WTC11 (cell line): ENCODE data around the gene ZFYVE1. TPM values are rescaled to one million over a fixed set of nuclear protein-coding genes. Genes with fewer than 3 reads are reported as not detected.
A peak's percentile ranks its signal among the peaks of the same experiment; 100 is the strongest.

Experiments used
- ATAC-seq: fragments of 200-7000 bp; cut with Tn5 transposase; 2 replicates; pipeline ENCODE4 v1.10.0; 2021; ENCODE audit warnings: mild to moderate bottlenecking, moderate library complexity
- CTCF ChIA-PET: fragments of 300-600 bp; sonication (Branson Sonifier 250); formaldehyde crosslinking; loops from one replicate; lab custom pipeline; 2021; ENCODE audit warnings: antibody characterized with exemption; lab: Charles Lee
- POLR2A ChIA-PET: fragments of 350-600 bp; sonication (Branson Sonifier 250); formaldehyde crosslinking; loops from one replicate; lab custom pipeline; 2021; ENCODE audit warnings: antibody characterized with exemption; lab: Charles Lee
- DNase-seq: peaks from one replicate; pipeline ENCODE4 v3.0.0; 2021; ENCODE audit warnings: low spot score
- H3K27ac Mint-ChIP-seq: 2 replicates; pipeline ENCODE4 v1.8.0; 2021; ENCODE audit warnings: mixed read lengths
- H3K27me3 Mint-ChIP-seq: 2 replicates; pipeline ENCODE4 v1.8.0; 2021; ENCODE audit warnings: low read depth, mild to moderate bottlenecking, moderate library complexity, mixed read lengths
- H3K36me3 Mint-ChIP-seq: 2 replicates; pipeline ENCODE4 v1.8.0; 2021; ENCODE audit warnings: mixed read lengths
- H3K4me1 Mint-ChIP-seq: 2 replicates; pipeline ENCODE4 v1.8.0; 2022; ENCODE audit warnings: mixed read lengths
- H3K4me3 Mint-ChIP-seq: 2 replicates; pipeline ENCODE4 v1.8.0; 2021; ENCODE audit warnings: mild to moderate bottlenecking, moderate library complexity, mixed read lengths
- H3K9me3 Mint-ChIP-seq: 2 replicates; pipeline ENCODE4 v1.8.0; 2021; ENCODE audit warnings: mixed read lengths
- CREM ChIP-seq: sonication (generic); formaldehyde crosslinking; IDR thresholded peaks from 2 replicates; pipeline ENCODE4 v1.8.1; 2022; ENCODE audit warnings: mild to moderate bottlenecking, missing genetic modification reagents, moderate library complexity
- E2F5 ChIP-seq: sonication (generic); formaldehyde crosslinking; IDR thresholded peaks from 2 replicates; pipeline ENCODE4 v1.8.1; 2022; ENCODE audit warnings: mild to moderate bottlenecking, moderate library complexity, missing genetic modification reagents
- EMX1 ChIP-seq: fragments of 250-450 bp; sonication (Bioruptor Pico); IDR thresholded peaks from 2 replicates; pipeline ENCODE4 v1.8.0; 2021; ENCODE audit warnings: mild to moderate bottlenecking
- FOXK1 ChIP-seq: sonication (generic); formaldehyde crosslinking; IDR thresholded peaks from 2 replicates; pipeline ENCODE4 v1.8.0; 2022; ENCODE audit warnings: mild to moderate bottlenecking, moderate library complexity, missing genetic modification reagents
- GABPB1 ChIP-seq: sonication (generic); formaldehyde crosslinking; IDR thresholded peaks from 2 replicates; pipeline ENCODE4 v1.8.1; 2023; ENCODE audit warnings: mild to moderate bottlenecking, missing genetic modification reagents
- KAT7 ChIP-seq: sonication (generic); formaldehyde crosslinking; IDR thresholded peaks from 2 replicates; pipeline ENCODE4 v1.8.1; 2023; ENCODE audit warnings: missing genetic modification reagents, mild to moderate bottlenecking, borderline replicate concordance
- MXD4 ChIP-seq: fragments of 250-450 bp; sonication (Bioruptor Pico); IDR thresholded peaks from 2 replicates; pipeline ENCODE4 v1.8.0; 2021; ENCODE audit warnings: mild to moderate bottlenecking, moderate library complexity, borderline replicate concordance
- NFATC4 ChIP-seq: fragments of 250-450 bp; sonication (Bioruptor Pico); IDR thresholded peaks from 2 replicates; pipeline ENCODE4 v1.9.0; 2021; ENCODE audit warnings: mild to moderate bottlenecking
- NFYB ChIP-seq: sonication (generic); formaldehyde crosslinking; conservative IDR thresholded peaks from 2 replicates; pipeline ENCODE4 v1.8.0; 2022; ENCODE audit warnings: low read depth, missing genetic modification reagents
- NR3C1 ChIP-seq: sonication (generic); formaldehyde crosslinking; conservative IDR thresholded peaks from 2 replicates; pipeline ENCODE4 v1.8.1; 2023; ENCODE audit warnings: low read depth, mild to moderate bottlenecking, missing genetic modification reagents
- RORB ChIP-seq: fragments of 250-450 bp; sonication (Bioruptor Pico); IDR thresholded peaks from 2 replicates; pipeline ENCODE4 v1.9.0; 2021; ENCODE audit warnings: mild to moderate bottlenecking
- ZNF121 ChIP-seq: sonication (generic); formaldehyde crosslinking; IDR thresholded peaks from 2 replicates; pipeline ENCODE4 v1.8.0; 2023; ENCODE audit warnings: missing genetic modification reagents
- ZNF219 ChIP-seq: sonication (generic); formaldehyde crosslinking; IDR thresholded peaks from 2 replicates; pipeline ENCODE4 v1.8.0; 2023; ENCODE audit warnings: missing genetic modification reagents, mild to moderate bottlenecking, borderline replicate concordance
- ZNF671 ChIP-seq: fragments of 250-450 bp; sonication (Bioruptor Pico); IDR thresholded peaks from 2 replicates; pipeline ENCODE4 v1.8.0; 2021; ENCODE audit warnings: mild to moderate bottlenecking
- total RNA-seq: library from RNA; stranded (reverse); gene quantifications from 3 replicates; pipeline ENCODE4 v1.2.3, GENCODE V29; 2021
- TF ChIP-seq, protein P1 (sequence below): sonication (generic); formaldehyde crosslinking; IDR thresholded peaks from 2 replicates; pipeline ENCODE4 v1.8.0; 2023; ENCODE audit warnings: mild to moderate bottlenecking, missing genetic modification reagents
- TF ChIP-seq, protein P2 (sequence below): sonication (generic); formaldehyde crosslinking; IDR thresholded peaks from 2 replicates; pipeline ENCODE4 v1.8.1; 2023; ENCODE audit warnings: mild to moderate bottlenecking, missing genetic modification reagents
- TF ChIP-seq, protein P3 (sequence below): sonication (generic); formaldehyde crosslinking; IDR thresholded peaks from 2 replicates; pipeline ENCODE4 v1.8.0; 2022; ENCODE audit warnings: missing genetic modification reagents
- TF ChIP-seq, protein P4 (sequence below): fragments of 250-450 bp; sonication (Bioruptor Pico); IDR thresholded peaks from 2 replicates; pipeline ENCODE4 v1.9.0; 2021; ENCODE audit warnings: mild to moderate bottlenecking
- TF ChIP-seq, protein P5 (sequence below): fragments of 250-450 bp; sonication (Bioruptor Pico); conservative IDR thresholded peaks from 2 replicates; pipeline ENCODE4 v1.9.0; 2021; ENCODE audit warnings: mild to moderate bottlenecking
- TF ChIP-seq, protein P6 (sequence below): sonication (generic); formaldehyde crosslinking; IDR thresholded peaks from 2 replicates; pipeline ENCODE4 v1.8.0; 2022; ENCODE audit warnings: mild to moderate bottlenecking, missing genetic modification reagents

Gene ZFYVE1
- total RNA-seq, 1 experiment from 2014 or later, result 12.8 TPM

DNA sequence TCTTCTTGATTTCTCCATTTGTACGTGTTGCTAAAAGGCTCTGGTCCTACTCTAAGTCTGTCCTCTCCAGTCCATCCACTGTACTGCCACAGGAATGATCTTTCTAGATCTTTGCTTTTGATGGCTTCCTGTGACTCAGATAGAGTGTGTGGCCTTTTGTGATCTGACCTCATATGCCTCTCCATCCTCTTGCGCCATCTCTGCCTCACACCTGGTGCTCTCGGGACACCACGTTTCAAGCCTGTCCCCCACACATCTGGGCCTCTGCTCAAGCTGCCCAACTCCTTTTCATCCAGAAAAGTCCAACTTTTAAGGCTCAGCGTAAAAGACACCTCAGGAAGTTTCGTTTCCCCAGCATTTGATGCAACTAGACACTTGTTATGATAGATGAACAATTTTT is 61.7 kb downstream of the ZFYVE1 start:
- ChIA-PET CTCF (no interaction called here), POLR2A (no interaction called here)
- ATAC-seq (no peak), DNase-seq (no peak)
- Mint-ChIP-seq H3K27me3 (0 out of 2 replicates have a peak, but pooled peaks cover 3% of the 10 kb centered on the region), H3K4me1 (no peaks in the 10 kb centered on the region), H3K27ac (0 out of 2 replicates have a peak overlapping the region, but pooled peaks have one; percentile 8), H3K36me3 (peaks cover 15% of the 10 kb centered on the region), H3K4me3 (no peak overlapping the region), H3K9me3 (no peaks in the 10 kb centered on the region)
- TF ChIP-seq NFATC4 (no peak), ZNF219 (no peak), KAT7 (CRISPR knock-in tag) (no peak), ZNF121 (CRISPR knock-in tag) (no peak), E2F5 (no peak), NFYB (CRISPR knock-in tag) (no peak), NR3C1 (no peak), MXD4 (CRISPR knock-in tag) (no peak), CREM (CRISPR knock-in tag) (no peak), FOXK1 (no peak), RORB (CRISPR knock-in tag) (no peak), GABPB1 (CRISPR knock-in tag) (no peak), EMX1 (CRISPR knock-in tag) (no peak)
- TF ChIP-seq, protein P1, sequence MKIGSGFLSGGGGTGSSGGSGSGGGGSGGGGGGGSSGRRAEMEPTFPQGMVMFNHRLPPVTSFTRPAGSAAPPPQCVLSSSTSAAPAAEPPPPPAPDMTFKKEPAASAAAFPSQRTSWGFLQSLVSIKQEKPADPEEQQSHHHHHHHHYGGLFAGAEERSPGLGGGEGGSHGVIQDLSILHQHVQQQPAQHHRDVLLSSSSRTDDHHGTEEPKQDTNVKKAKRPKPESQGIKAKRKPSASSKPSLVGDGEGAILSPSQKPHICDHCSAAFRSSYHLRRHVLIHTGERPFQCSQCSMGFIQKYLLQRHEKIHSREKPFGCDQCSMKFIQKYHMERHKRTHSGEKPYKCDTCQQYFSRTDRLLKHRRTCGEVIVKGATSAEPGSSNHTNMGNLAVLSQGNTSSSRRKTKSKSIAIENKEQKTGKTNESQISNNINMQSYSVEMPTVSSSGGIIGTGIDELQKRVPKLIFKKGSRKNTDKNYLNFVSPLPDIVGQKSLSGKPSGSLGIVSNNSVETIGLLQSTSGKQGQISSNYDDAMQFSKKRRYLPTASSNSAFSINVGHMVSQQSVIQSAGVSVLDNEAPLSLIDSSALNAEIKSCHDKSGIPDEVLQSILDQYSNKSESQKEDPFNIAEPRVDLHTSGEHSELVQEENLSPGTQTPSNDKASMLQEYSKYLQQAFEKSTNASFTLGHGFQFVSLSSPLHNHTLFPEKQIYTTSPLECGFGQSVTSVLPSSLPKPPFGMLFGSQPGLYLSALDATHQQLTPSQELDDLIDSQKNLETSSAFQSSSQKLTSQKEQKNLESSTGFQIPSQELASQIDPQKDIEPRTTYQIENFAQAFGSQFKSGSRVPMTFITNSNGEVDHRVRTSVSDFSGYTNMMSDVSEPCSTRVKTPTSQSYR, result no peak
- TF ChIP-seq, protein P2, sequence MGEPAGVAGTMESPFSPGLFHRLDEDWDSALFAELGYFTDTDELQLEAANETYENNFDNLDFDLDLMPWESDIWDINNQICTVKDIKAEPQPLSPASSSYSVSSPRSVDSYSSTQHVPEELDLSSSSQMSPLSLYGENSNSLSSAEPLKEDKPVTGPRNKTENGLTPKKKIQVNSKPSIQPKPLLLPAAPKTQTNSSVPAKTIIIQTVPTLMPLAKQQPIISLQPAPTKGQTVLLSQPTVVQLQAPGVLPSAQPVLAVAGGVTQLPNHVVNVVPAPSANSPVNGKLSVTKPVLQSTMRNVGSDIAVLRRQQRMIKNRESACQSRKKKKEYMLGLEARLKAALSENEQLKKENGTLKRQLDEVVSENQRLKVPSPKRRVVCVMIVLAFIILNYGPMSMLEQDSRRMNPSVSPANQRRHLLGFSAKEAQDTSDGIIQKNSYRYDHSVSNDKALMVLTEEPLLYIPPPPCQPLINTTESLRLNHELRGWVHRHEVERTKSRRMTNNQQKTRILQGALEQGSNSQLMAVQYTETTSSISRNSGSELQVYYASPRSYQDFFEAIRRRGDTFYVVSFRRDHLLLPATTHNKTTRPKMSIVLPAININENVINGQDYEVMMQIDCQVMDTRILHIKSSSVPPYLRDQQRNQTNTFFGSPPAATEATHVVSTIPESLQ, result no peak
- TF ChIP-seq, protein P3, sequence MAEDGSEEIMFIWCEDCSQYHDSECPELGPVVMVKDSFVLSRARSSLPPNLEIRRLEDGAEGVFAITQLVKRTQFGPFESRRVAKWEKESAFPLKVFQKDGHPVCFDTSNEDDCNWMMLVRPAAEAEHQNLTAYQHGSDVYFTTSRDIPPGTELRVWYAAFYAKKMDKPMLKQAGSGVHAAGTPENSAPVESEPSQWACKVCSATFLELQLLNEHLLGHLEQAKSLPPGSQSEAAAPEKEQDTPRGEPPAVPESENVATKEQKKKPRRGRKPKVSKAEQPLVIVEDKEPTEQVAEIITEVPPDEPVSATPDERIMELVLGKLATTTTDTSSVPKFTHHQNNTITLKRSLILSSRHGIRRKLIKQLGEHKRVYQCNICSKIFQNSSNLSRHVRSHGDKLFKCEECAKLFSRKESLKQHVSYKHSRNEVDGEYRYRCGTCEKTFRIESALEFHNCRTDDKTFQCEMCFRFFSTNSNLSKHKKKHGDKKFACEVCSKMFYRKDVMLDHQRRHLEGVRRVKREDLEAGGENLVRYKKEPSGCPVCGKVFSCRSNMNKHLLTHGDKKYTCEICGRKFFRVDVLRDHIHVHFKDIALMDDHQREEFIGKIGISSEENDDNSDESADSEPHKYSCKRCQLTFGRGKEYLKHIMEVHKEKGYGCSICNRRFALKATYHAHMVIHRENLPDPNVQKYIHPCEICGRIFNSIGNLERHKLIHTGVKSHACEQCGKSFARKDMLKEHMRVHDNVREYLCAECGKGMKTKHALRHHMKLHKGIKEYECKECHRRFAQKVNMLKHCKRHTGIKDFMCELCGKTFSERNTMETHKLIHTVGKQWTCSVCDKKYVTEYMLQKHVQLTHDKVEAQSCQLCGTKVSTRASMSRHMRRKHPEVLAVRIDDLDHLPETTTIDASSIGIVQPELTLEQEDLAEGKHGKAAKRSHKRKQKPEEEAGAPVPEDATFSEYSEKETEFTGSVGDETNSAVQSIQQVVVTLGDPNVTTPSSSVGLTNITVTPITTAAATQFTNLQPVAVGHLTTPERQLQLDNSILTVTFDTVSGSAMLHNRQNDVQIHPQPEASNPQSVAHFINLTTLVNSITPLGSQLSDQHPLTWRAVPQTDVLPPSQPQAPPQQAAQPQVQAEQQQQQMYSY (CRISPR knock-in tag), result no peak

GRCh38 chr14:72962829-72963312 is 64.0 kb downstream of the ZFYVE1 start:
- H3K27me3 Mint-ChIP-seq, result 0 out of 2 replicates have a peak, but pooled peaks cover 3% of the 10 kb centered on the region
- no peaks in the 10 kb centered on the region for H3K4me1 Mint-ChIP-seq
- POLR2A ChIA-PET, result interaction anchor here (0.5 to 1.1 kb wide), 3 partner anchors 30 to 877 kb away, joined by 3 to 8 read pairs (median 4); partner anchors contain the start of gene PSEN1
- DNase-seq (peak; percentile 71), ATAC-seq (peak; percentile 94)
- CTCF ChIA-PET, result interaction anchor here (1.0 to 1.6 kb wide), 2 partner anchors 12 to 15 kb away, joined by 3 to 5 read pairs; no protein-coding TSS in a partner anchor
- H3K9me3 Mint-ChIP-seq, result no peaks in the 10 kb centered on the region
- H3K4me3 Mint-ChIP-seq, result no peak overlapping the region
- peaks cover 12% of the 10 kb centered on the region for H3K36me3 Mint-ChIP-seq
- peak overlapping the region; percentile 40; the same call in 1 of the 2 replicates for H3K27ac Mint-ChIP-seq
- TF ChIP-seq NFATC4, result peak; percentile 65; the same call in 1 of the 2 replicates
- peak; percentile 89 for TF ChIP-seq ZNF671
- TF ChIP-seq, protein P4, sequence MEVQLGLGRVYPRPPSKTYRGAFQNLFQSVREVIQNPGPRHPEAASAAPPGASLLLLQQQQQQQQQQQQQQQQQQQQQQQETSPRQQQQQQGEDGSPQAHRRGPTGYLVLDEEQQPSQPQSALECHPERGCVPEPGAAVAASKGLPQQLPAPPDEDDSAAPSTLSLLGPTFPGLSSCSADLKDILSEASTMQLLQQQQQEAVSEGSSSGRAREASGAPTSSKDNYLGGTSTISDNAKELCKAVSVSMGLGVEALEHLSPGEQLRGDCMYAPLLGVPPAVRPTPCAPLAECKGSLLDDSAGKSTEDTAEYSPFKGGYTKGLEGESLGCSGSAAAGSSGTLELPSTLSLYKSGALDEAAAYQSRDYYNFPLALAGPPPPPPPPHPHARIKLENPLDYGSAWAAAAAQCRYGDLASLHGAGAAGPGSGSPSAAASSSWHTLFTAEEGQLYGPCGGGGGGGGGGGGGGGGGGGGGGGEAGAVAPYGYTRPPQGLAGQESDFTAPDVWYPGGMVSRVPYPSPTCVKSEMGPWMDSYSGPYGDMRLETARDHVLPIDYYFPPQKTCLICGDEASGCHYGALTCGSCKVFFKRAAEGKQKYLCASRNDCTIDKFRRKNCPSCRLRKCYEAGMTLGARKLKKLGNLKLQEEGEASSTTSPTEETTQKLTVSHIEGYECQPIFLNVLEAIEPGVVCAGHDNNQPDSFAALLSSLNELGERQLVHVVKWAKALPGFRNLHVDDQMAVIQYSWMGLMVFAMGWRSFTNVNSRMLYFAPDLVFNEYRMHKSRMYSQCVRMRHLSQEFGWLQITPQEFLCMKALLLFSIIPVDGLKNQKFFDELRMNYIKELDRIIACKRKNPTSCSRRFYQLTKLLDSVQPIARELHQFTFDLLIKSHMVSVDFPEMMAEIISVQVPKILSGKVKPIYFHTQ, result peak; percentile 67; the same call in 1 of the 2 replicates
- TF ChIP-seq NFYB (CRISPR knock-in tag), result no peak
- no peak for TF ChIP-seq NR3C1
- TF ChIP-seq, protein P5, sequence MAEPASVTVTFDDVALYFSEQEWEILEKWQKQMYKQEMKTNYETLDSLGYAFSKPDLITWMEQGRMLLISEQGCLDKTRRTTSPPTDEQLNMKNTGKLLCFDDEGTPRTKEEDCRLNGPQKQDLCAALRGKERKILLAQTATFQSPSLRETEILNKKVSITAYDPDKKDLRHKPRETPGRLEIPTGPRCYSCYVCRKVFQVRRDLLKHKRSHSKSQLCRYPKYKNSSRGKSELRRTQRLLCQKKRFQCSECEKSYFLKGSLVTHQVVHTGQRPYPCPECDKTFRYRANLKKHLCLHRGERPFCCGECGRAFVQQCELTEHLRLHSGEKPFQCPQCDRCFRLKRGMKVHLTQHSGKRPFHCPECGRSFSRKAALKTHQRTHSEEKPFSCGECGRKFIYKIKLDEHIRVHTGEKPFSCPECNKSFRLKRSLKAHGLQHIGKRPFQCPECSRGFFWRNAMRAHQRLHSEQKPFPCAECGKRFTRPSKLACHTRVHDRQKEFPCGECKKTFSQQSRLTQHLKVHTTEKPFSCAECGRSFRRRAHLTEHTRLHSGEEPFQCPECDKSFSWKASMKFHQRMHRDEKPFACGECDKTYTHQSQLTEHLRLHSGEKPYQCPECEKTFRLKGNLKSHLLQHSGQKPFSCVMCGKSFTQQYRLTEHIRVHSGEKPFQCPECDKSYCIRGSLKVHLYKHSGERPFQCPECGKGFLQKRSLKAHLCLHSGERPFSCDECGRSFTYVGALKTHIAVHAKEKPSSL, result 0 out of 2 replicates have a peak, but pooled peaks have one; percentile 43
- TF ChIP-seq, protein P6, sequence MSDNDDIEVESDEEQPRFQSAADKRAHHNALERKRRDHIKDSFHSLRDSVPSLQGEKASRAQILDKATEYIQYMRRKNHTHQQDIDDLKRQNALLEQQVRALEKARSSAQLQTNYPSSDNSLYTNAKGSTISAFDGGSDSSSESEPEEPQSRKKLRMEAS, result no peak
